ENCODE data around the gene MAP4K2. TPM values are rescaled to one million over a fixed set of nuclear protein-coding genes. Genes with fewer than 3 reads are reported as not detected.

Gene MAP4K2
- total RNA-seq, 1 experiment from 2014 or later, result 24.7 TPM

DNA sequence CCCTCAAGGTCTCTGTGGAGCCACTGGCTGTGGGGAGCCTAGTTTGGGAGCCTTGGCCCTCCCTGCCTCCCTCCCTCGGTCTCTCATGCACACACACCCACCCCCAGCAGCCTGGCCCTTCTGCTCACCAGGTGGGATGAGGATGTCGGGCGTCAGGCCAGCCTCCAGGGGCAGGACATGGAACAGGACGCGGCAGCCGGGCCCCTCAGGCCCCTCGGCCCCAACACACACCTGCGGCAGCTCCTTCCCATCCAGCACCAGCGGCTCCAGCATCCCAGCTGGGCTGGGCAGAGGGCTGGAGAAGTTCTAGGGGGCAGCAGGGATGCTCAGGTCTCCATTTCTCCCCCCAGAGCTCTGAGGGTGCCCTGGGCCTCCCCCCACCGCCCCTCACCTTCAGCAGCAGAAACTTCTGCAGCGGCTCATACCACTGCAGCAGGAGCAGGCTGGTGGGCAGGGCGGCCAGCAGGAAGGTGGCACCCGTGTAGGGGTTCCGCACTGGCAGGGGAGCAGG lies 11.2 kb downstream of the MAP4K2 start:
- H4K91ac ChIP-seq (ENCODE audit: insufficient read length, low read depth, low read length), result no peak overlapping the region
- H2BK20ac ChIP-seq (ENCODE audit: low read depth, low read length, poor library complexity, severe bottlenecking), result no peak overlapping the region
- H3K14ac ChIP-seq (ENCODE audit: insufficient read depth, low read length), result no peak overlapping the region
- no peak overlapping the region for H3K9ac ChIP-seq (ENCODE audit: extremely low read depth, insufficient read length, low read length)
- H3K36me3 Mint-ChIP-seq (ENCODE audit: insufficient read depth in 1 of 3, low read depth in 3 of 3), result peaks cover 0 to 15% (median 6%) of the 10 kb centered on the region in 3 experiments; a peak in 2 of 7 replicates
- WGBS (ENCODE audit: extremely low coverage, insufficient read length, low lambda C conversion rate), result no CpG with 5 or more reads among the region's 14 CpGs
- no peak overlapping the region for H3T11ph ChIP-seq (ENCODE audit: low read length)
- H3K79me2 ChIP-seq (ENCODE audit: insufficient read depth, low read length), result no peaks in the 10 kb centered on the region
- TF ChIP-seq, protein P1, sequence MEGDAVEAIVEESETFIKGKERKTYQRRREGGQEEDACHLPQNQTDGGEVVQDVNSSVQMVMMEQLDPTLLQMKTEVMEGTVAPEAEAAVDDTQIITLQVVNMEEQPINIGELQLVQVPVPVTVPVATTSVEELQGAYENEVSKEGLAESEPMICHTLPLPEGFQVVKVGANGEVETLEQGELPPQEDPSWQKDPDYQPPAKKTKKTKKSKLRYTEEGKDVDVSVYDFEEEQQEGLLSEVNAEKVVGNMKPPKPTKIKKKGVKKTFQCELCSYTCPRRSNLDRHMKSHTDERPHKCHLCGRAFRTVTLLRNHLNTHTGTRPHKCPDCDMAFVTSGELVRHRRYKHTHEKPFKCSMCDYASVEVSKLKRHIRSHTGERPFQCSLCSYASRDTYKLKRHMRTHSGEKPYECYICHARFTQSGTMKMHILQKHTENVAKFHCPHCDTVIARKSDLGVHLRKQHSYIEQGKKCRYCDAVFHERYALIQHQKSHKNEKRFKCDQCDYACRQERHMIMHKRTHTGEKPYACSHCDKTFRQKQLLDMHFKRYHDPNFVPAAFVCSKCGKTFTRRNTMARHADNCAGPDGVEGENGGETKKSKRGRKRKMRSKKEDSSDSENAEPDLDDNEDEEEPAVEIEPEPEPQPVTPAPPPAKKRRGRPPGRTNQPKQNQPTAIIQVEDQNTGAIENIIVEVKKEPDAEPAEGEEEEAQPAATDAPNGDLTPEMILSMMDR (conservative IDR thresholded peaks at IDR 0.05), result no peak
- H3K27me3 ChIP-seq (ENCODE audit: insufficient read depth, low read length), result no peaks in the 10 kb centered on the region
- H2AFZ ChIP-seq (ENCODE audit: low read length), result no peak overlapping the region
- no peak overlapping the region for H2BK120ac ChIP-seq (ENCODE audit: low read depth, low read length, poor library complexity, severe bottlenecking)
- no peak overlapping the region for H2BK12ac ChIP-seq (ENCODE audit: insufficient read length, low read depth, low read length)
- H3K4me1 ChIP-seq (ENCODE audit: insufficient read depth, low read length), result no peaks in the 10 kb centered on the region
- no peak overlapping the region for H2BK15ac ChIP-seq (ENCODE audit: low read depth, low read length)
- H2AK5ac ChIP-seq (ENCODE audit: insufficient read length, low read length), result no peak overlapping the region
- no peaks in the 10 kb centered on the region for H3K9me3 Mint-ChIP-seq
- no peak overlapping the region for H2BK5ac ChIP-seq (ENCODE audit: insufficient read length, low read length)
- H3K9me3 ChIP-seq (ENCODE audit: control insufficient read depth, low read depth, low read length), result no peaks in the 10 kb centered on the region
- H3K27me3 Mint-ChIP-seq (ENCODE audit: low read depth), result no peaks in the 10 kb centered on the region
- no peaks in the 10 kb centered on the region for H3K23me2 ChIP-seq (ENCODE audit: insufficient read length, low read depth, low read length, poor library complexity, severe bottlenecking)
- no peaks in the 10 kb centered on the region for H3K79me1 ChIP-seq (ENCODE audit: insufficient read depth, low read depth, low read length, poor library complexity, severe bottlenecking)
- H3K4me1 Mint-ChIP-seq, result 0 out of 4 replicates have a peak, but pooled peaks cover 0 to 2% of the 10 kb centered on the region in 2 experiments
- H4K5ac ChIP-seq (ENCODE audit: insufficient read length, low read depth, low read length), result no peak overlapping the region
- H3K56ac ChIP-seq (ENCODE audit: insufficient read length, low read depth, low read length), result no peak overlapping the region
- no peak overlapping the region for H4K8ac ChIP-seq (replicated peaks; ENCODE audit: insufficient read length, low read depth, low read length)
- no peak for DNase-seq
- H3K23ac ChIP-seq (ENCODE audit: insufficient read length, low read depth, low read length), result no peak overlapping the region
- no peak overlapping the region for H3K27ac Mint-ChIP-seq
- no peak overlapping the region for H3K4me3 Mint-ChIP-seq
- H3K4ac ChIP-seq (ENCODE audit: low read depth, low read length), result no peak overlapping the region
- H3K4me2 ChIP-seq (ENCODE audit: insufficient read depth, insufficient read length, low read length), result no peak overlapping the region
- H4K20me1 ChIP-seq (ENCODE audit: control insufficient read depth, insufficient read depth, insufficient read length), result no peaks in the 10 kb centered on the region
- no peak overlapping the region for H3K18ac ChIP-seq (ENCODE audit: insufficient read length, low read depth, low read length)
- H3K27ac ChIP-seq (ENCODE audit: insufficient read length, low read depth, low read length), result no peak overlapping the region

Data from H9 (cell line).